H9 (cell line): Measurements from ENCODE around the gene IMMP2L. TPM values are rescaled to one million over a fixed set of nuclear protein-coding genes. Genes with fewer than 3 reads are reported as not detected.

Experiments
- DNase-seq: peaks from one replicate; pipeline ENCODE4 v3.0.0-alpha.2; 2017
- H2AFZ ChIP-seq: one replicate; pipeline ENCODE4 v1.6.1; 2013; ENCODE audit warnings: mild to moderate bottlenecking, low read length, control low read depth, moderate library complexity
- H2AK5ac ChIP-seq: 2 replicates; pipeline ENCODE4 v1.6.1; 2013; ENCODE audit warnings: low read length, control low read depth, mixed read lengths; ENCODE audit not compliant: insufficient read length
- H2BK120ac ChIP-seq: one replicate; pipeline ENCODE4 v1.6.1; 2013; ENCODE audit warnings: low read depth, mild to moderate bottlenecking, low read length, control low read depth, inconsistent platforms; ENCODE audit not compliant: poor library complexity, severe bottlenecking
- H2BK12ac ChIP-seq: 2 replicates; pipeline ENCODE4 v1.6.1; 2013; ENCODE audit warnings: low read length, control low read depth, mixed read lengths, low read depth; ENCODE audit not compliant: insufficient read length
- H2BK15ac ChIP-seq: 2 replicates; pipeline ENCODE4 v1.6.1; 2013; ENCODE audit warnings: low read depth, low read length, control low read depth
- H2BK20ac ChIP-seq: one replicate; pipeline ENCODE4 v1.6.1; 2013; ENCODE audit warnings: low read depth, mild to moderate bottlenecking, low read length, control low read depth, inconsistent platforms; ENCODE audit not compliant: poor library complexity, severe bottlenecking
- H2BK5ac ChIP-seq: 2 replicates; pipeline ENCODE4 v1.6.1; 2013; ENCODE audit warnings: low read length, control low read depth, mixed read lengths; ENCODE audit not compliant: insufficient read length
- H3K14ac ChIP-seq: 2 replicates; pipeline ENCODE4 v1.6.1; 2013; ENCODE audit warnings: low read length, control low read depth; ENCODE audit not compliant: insufficient read depth
- H3K18ac ChIP-seq: 2 replicates; pipeline ENCODE4 v1.6.1; 2013; ENCODE audit warnings: low read depth, mild to moderate bottlenecking, mixed read lengths, low read length, control low read depth; ENCODE audit not compliant: insufficient read length
- H3K23ac ChIP-seq: 2 replicates; pipeline ENCODE4 v1.6.1; 2013; ENCODE audit warnings: low read length, control low read depth, mixed read lengths, low read depth; ENCODE audit not compliant: insufficient read length
- H3K23me2 ChIP-seq: 2 replicates; pipeline ENCODE4 v1.6.1; 2013; ENCODE audit warnings: low read depth, mild to moderate bottlenecking, mixed read lengths, low read length, control low read depth; ENCODE audit not compliant: insufficient read length, poor library complexity, severe bottlenecking
- H3K27ac ChIP-seq: 2 replicates; pipeline ENCODE4 v1.5.1; 2013; ENCODE audit warnings: low read length, control low read depth, mixed read lengths, low read depth; ENCODE audit not compliant: insufficient read length
- H3K27me3 ChIP-seq: 2 replicates; pipeline ENCODE4 v1.6.1; 2013; ENCODE audit warnings: low read length, control low read depth, inconsistent platforms; ENCODE audit not compliant: insufficient read depth
- H3K4ac ChIP-seq: 2 replicates; pipeline ENCODE4 v1.6.1; 2013; ENCODE audit warnings: low read depth, mild to moderate bottlenecking, control low read depth, inconsistent platforms, low read length, moderate library complexity
- H3K4me1 ChIP-seq: 2 replicates; pipeline ENCODE4 v1.6.1; 2013; ENCODE audit warnings: low read length, control low read depth, inconsistent platforms; ENCODE audit not compliant: insufficient read depth
- H3K4me2 ChIP-seq: 2 replicates; pipeline ENCODE4 v1.6.1; 2013; ENCODE audit warnings: low read length, control low read depth, mixed read lengths; ENCODE audit not compliant: insufficient read length, insufficient read depth
- H3K56ac ChIP-seq: 2 replicates; pipeline ENCODE4 v1.6.1; 2013; ENCODE audit warnings: low read depth, mild to moderate bottlenecking, mixed read lengths, low read length, control low read depth; ENCODE audit not compliant: insufficient read length
- H3K79me1 ChIP-seq: 2 replicates; pipeline ENCODE4 v1.6.1; 2013; ENCODE audit warnings: low read depth, mild to moderate bottlenecking, moderate library complexity, low read length, control low read depth, inconsistent platforms; ENCODE audit not compliant: insufficient read depth, poor library complexity, severe bottlenecking
- H3K79me2 ChIP-seq: 2 replicates; pipeline ENCODE4 v1.6.1; 2013; ENCODE audit warnings: low read length, control low read depth, inconsistent platforms; ENCODE audit not compliant: insufficient read depth
- H3K9ac ChIP-seq: 2 replicates; pipeline ENCODE4 v1.6.1; 2013; ENCODE audit warnings: low read length, control low read depth, mixed read lengths; ENCODE audit not compliant: insufficient read length; ENCODE audit errors: extremely low read depth
- H3K9me3 ChIP-seq: one replicate; pipeline ENCODE4 v1.6.1; 2013; ENCODE audit warnings: low read depth, low read length, inconsistent platforms; ENCODE audit not compliant: control insufficient read depth
- H3T11ph ChIP-seq: one replicate; pipeline ENCODE4 v1.6.1; 2013; ENCODE audit warnings: mild to moderate bottlenecking, low read length, control low read depth, inconsistent platforms
- H4K20me1 ChIP-seq: one replicate; pipeline ENCODE4 v1.6.1; 2013; ENCODE audit not compliant: control insufficient read depth, insufficient read length, insufficient read depth
- H4K5ac ChIP-seq: 2 replicates; pipeline ENCODE4 v1.6.1; 2013; ENCODE audit warnings: low read depth, mild to moderate bottlenecking, mixed read lengths, low read length, control low read depth; ENCODE audit not compliant: insufficient read length
- H4K8ac ChIP-seq: replicated peaks from 2 replicates; pipeline ENCODE4 v1.6.1; 2013; ENCODE audit warnings: low read length, control low read depth, mixed read lengths, low read depth; ENCODE audit not compliant: insufficient read length
- H4K91ac ChIP-seq: 2 replicates; pipeline ENCODE4 v1.6.1; 2013; ENCODE audit warnings: low read depth, mild to moderate bottlenecking, moderate library complexity, mixed read lengths, low read length, control low read depth; ENCODE audit not compliant: insufficient read length
- H3K27ac Mint-ChIP-seq, 3 experiments: 2 replicates in 2 of 3; 3 replicates in 1 of 3; pipeline ENCODE4 v1.8.0; 2020 to 2021; ENCODE audit warnings: mixed read lengths in 3 of 3, mild to moderate bottlenecking in 1 of 3, moderate library complexity in 1 of 3
- H3K27me3 Mint-ChIP-seq: 2 replicates; pipeline ENCODE4 v1.8.0; 2021; ENCODE audit warnings: low read depth, mild to moderate bottlenecking, moderate library complexity, mixed read lengths
- H3K36me3 Mint-ChIP-seq, 3 experiments: 2 replicates in 2 of 3; 3 replicates in 1 of 3; pipeline ENCODE4 v1.8.0; 2020 to 2021; ENCODE audit warnings: low read depth in 3 of 3, mixed read lengths in 3 of 3; ENCODE audit not compliant: insufficient read depth in 1 of 3
- H3K4me1 Mint-ChIP-seq, 2 experiments: 2 replicates each; pipeline ENCODE4 v1.8.0; 2020; ENCODE audit warnings: mixed read lengths in 2 of 2
- H3K4me3 Mint-ChIP-seq, 2 experiments: 2 replicates in 1 of 2; 3 replicates in 1 of 2; pipeline ENCODE4 v1.8.0; 2020 to 2021; ENCODE audit warnings: mild to moderate bottlenecking in 2 of 2, mixed read lengths in 2 of 2, moderate library complexity in 1 of 2
- H3K9me3 Mint-ChIP-seq, 2 experiments: 2 replicates in 1 of 2; 3 replicates in 1 of 2; pipeline ENCODE4 v1.8.0; 2020; ENCODE audit warnings: mild to moderate bottlenecking in 2 of 2, mixed read lengths in 2 of 2, moderate library complexity in 1 of 2
- WGBS: extraction: QIAGEN DNeasy Blood & Tissue Kit; methylation state at CpG from one replicate; pipeline ENCODE4 v1.1.7; 2013; ENCODE audit warnings: missing lambda C conversion rate, low lambda C conversion rate, mixed read lengths; ENCODE audit not compliant: insufficient read length; ENCODE audit errors: extremely low coverage; 5-methylcytosine and 5-hydroxymethylcytosine counted together
- total RNA-seq: library from RNA; stranded (reverse); gene quantifications from 2 replicates; pipeline ENCODE4 v1.2.1, GENCODE V29; 2021
- TF ChIP-seq, protein P1 (sequence below): fragments of 200-600 bp; sonication (generic); conservative IDR thresholded peaks from 3 replicates; pipeline ENCODE4 v1.8.0; 2021; ENCODE audit warnings: antibody characterized with exemption, mild to moderate bottlenecking

Gene IMMP2L
- total RNA-seq, 1 experiment from 2014 or later: 14.7 TPM

DNA sequence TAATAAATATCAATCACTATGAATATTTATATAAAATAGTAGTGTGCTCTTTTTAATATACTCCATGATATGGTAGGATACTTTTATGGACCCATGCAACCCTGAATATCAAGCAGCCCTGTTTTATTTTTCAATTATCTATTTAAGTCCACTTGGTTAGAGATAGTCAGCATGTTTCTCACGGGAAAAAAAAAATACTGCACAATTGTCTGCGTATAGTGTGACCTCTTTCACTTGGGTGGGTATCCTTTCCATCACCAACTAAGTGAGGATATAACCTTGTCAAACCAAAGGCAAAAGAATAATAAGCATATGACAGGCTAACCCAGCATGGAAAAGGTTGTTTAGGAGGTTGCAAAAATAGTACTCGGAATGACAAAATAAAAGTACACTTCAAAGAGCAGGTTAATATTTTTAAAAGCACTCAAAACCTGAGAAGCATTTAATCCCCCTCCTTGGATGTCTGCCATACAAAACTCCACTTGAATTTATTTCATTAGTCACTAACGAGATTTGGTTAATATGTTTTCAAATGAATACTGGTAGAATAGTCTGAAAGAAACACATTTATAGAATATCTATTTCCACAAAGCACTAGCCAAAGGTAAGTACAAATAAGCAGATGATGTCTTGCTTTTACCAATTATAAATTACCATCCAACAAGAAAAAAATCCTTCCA, 76.5 kb downstream of the IMMP2L start:
- H3K4me3 Mint-ChIP-seq: no peak overlapping the region
- Histone ChIP-seq H4K20me1 (no peaks in the 10 kb centered on the region), H3K4me1 (no peaks in the 10 kb centered on the region), H4K91ac (no peak overlapping the region), H3K27me3 (no peaks in the 10 kb centered on the region), H3K9ac (no peak overlapping the region), H3K14ac (no peak overlapping the region), H3K56ac (no peak overlapping the region), H2BK15ac (no peak overlapping the region), H3K23ac (no peak overlapping the region), H2BK20ac (no peak overlapping the region), H2BK5ac (no peak overlapping the region), H2AFZ (no peak overlapping the region), H4K8ac (no peak overlapping the region), H4K5ac (no peak overlapping the region), H3K79me2 (no peaks in the 10 kb centered on the region), H3K23me2 (no peaks in the 10 kb centered on the region), H3K4me2 (no peak overlapping the region), H3K27ac (no peak overlapping the region), H2BK120ac (no peak overlapping the region), H3K9me3 (no peaks in the 10 kb centered on the region), H3K18ac (no peak overlapping the region), H3T11ph (no peak overlapping the region), H3K79me1 (no peaks in the 10 kb centered on the region), H2BK12ac (no peak overlapping the region), H3K4ac (no peak overlapping the region), H2AK5ac (no peak overlapping the region)
- no peaks in the 10 kb centered on the region for H3K27me3 Mint-ChIP-seq
- H3K36me3 Mint-ChIP-seq: no peaks in the 10 kb centered on the region; a peak in 1 of 7 replicates
- H3K4me1 Mint-ChIP-seq: no peaks in the 10 kb centered on the region
- no peaks in the 10 kb centered on the region for H3K9me3 Mint-ChIP-seq
- no peak overlapping the region for H3K27ac Mint-ChIP-seq
- no peak for DNase-seq
- no CpG with 5 or more reads among the region's 4 CpGs for WGBS
- TF ChIP-seq, protein P1, sequence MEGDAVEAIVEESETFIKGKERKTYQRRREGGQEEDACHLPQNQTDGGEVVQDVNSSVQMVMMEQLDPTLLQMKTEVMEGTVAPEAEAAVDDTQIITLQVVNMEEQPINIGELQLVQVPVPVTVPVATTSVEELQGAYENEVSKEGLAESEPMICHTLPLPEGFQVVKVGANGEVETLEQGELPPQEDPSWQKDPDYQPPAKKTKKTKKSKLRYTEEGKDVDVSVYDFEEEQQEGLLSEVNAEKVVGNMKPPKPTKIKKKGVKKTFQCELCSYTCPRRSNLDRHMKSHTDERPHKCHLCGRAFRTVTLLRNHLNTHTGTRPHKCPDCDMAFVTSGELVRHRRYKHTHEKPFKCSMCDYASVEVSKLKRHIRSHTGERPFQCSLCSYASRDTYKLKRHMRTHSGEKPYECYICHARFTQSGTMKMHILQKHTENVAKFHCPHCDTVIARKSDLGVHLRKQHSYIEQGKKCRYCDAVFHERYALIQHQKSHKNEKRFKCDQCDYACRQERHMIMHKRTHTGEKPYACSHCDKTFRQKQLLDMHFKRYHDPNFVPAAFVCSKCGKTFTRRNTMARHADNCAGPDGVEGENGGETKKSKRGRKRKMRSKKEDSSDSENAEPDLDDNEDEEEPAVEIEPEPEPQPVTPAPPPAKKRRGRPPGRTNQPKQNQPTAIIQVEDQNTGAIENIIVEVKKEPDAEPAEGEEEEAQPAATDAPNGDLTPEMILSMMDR: no peak
